Stimulated activated CD8-positive, alpha-beta memory T cell treated with anti-CD3 and anti-CD28 coated beads, Interleukin-4, amount 100 ng/mL, for 48 hours (primary cell): ENCODE measurements around the gene CACNA2D3.

Experiments used
- DNase-seq: peaks from one replicate; pipeline ENCODE4 v3.0.0-alpha.2; 2020

CACNA2D3 gene

GRCh38 chr3:54171951-54172350 is 49.6 kb downstream of the CACNA2D3 start:
- DNase-seq: no peak

GRCh38 chr3:54173371-54173770 is 51.0 kb downstream of the CACNA2D3 start:
- DNase-seq: no peak

DNA sequence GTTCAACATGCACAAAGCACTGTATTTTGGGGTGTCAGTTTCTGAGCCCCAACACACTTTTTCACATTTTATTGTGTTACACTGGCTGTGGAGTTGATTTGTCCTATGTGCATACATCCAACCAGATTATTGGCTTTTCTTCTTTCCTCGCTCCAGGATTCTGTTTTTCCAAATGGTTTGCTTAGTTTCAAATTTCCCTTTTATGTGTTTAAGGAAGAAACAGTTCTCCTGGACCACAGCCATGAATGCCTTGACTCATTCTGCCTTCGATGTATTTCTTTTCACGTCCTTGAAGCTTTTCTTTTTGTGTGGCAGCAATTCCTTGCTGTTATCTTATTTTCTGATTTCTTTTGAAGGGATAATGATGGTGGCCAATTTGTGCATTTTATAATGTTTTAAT is 53.8 kb downstream of the CACNA2D3 start:
- no peak for DNase-seq

GRCh38 chr3:54177816-54178215 is 55.5 kb downstream of the CACNA2D3 start:
- no peak for DNase-seq

DNA sequence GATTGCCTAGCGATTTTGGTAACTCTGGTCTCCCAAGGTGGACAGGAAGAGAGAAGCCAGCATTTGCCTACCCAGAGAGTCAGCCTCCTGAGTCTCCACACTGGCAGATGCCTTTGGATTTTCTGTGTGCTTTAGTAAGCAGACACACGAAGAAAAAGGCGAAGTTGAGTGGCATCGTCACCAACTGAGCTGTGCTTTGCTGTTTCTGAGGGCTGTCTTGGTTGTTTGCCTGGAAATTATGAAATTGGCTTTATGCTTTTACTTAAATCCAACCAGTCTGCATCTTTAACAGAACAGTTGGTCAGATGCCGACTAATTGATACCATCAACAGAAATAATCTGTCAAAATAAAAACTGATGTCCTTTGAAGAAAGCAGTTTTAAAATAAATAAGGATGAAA is 56.0 kb downstream of the CACNA2D3 start:
- no peak for DNase-seq

GRCh38 chr3:54180921-54181320 is 58.6 kb downstream of the CACNA2D3 start:
- DNase-seq: no peak

DNA sequence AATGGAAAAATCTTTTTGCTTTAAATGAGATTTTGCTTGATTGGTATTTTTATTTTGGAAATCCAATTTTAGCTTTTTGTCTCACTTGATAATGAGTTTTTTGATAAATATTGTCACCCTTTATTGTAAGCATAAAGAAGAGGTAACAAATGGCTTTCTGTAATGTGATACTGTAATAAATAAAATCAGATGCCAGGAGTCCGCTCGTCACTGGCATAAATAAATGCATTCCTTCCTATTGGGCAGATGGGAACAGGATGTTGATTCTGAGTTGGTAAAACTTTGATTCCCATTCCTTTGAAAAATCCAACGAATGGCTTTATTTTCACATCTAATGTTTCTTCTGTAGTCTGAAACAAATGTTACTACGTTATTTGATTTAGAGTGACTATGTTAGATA is 59.9 kb downstream of the CACNA2D3 start:
- DNase-seq: no peak

DNA sequence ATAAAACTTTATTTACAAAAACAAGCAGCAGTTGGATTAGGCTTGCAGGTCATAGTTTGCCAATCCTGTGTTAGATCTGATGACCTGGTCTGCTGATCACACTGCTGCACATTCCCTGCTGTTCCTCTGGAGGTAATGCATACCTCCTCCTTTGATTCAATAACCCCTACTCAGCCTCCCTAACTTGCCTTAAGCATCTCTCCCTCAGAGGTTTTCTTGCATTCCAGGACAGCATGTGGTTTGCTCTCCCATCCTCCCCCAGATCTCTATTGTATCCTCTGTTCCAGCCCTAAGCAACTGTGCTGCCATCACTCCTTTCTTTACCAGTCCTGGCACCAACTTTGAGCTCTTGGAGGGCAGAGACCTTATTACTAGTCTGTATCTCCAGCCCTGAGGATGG is 63.4 kb downstream of the CACNA2D3 start:
- no peak for DNase-seq

DNA sequence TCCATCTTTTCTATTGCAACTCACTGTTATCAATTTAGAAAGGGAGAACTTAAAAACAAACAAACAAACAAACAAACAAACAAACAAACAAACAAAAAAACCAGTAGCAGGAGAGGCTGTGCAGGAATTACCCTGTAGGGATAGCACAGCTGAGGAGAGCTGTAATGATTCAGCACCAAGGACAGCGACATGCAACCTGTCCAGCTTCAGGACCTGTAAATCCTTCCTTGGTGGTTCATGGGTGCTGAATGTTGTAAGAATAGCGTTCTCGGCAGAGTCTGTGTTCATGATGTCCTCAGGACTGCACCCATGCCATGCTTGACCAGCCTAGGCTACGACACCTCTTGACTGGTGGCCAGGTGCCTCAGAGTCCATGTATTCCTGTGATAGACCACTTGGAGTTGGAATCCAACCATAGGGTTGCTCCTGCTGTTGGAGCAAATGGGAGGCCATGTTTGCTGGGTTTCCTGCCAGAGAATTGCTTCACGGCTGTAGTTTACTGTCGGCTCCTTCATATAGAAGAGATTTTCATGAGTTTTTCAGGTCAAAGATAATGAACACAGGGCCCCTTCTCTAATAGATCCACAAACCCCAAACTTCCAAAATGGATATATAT is 65.9 kb downstream of the CACNA2D3 start:
- DNase-seq: peak; percentile 41

DNA sequence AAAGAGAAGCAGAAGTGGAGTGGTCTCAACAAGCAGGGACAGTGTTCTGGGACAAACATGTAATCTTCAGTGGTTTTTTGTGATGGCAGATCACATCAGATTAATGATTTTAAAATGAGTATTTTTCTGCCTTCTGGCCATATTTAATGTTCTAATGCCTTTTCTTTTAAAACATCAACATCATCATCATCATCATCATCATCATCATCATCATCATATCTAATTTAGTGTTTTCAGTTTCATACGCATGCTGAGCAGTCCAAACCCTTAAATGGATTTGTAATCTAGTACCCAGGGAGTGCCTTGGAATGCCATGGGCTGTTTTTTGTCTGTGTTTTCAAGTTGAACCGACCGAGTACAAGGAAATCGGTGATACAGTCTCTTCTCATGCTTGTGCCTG is 68.9 kb downstream of the CACNA2D3 start:
- DNase-seq: no peak

GRCh38 chr3:54192026-54192425 is 69.7 kb downstream of the CACNA2D3 start:
- DNase-seq: no peak

DNA sequence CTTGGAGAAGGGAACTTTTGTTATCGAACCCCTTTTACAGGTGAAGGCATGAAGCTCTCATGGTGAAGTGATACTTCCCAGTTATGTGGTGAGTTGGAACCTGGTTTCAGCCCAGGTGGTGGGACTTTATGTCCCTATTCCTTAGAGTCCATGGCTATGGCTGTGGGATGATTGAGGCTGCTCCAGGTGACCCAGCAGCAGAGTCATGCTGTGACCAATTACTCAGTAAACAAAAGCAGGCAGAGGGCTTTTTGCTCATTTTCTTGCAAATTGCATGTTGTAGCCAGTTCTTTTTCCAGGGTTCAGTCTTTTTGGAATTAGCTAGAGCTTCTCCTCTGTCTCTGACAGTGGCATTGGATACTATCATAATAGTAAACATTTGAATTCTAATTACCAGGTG is 70.7 kb downstream of the CACNA2D3 start:
- DNase-seq: no peak

DNA sequence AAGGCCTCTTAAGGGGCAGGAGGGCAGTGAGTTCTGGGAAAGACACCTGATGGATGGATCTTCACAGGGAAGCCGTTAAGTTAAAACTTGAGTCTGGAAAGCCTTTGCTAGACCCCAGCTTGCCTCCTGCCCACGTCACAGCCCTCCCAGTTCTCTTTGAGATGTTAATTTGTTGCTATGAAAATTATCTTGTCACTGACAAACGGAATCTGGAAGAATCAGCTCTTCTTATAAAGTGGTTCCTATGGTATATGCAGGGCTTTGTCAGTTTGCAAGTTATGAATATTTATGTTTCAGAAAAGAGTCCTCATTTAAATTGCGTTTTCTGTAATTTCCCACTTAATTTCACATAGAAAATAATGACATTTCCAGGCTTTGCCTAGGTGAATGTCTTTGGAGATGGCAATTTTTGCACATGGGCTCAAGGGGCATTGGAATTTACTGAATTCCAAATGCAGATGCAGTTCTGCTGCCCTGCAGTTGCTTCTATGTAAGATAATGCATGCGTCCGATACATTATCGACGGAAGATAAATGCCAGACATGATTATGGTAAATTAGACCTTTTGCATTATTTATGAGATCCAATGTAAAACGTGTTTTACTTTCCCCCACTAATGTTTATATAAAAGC is 74.1 kb downstream of the CACNA2D3 start:
- no peak for DNase-seq

DNA sequence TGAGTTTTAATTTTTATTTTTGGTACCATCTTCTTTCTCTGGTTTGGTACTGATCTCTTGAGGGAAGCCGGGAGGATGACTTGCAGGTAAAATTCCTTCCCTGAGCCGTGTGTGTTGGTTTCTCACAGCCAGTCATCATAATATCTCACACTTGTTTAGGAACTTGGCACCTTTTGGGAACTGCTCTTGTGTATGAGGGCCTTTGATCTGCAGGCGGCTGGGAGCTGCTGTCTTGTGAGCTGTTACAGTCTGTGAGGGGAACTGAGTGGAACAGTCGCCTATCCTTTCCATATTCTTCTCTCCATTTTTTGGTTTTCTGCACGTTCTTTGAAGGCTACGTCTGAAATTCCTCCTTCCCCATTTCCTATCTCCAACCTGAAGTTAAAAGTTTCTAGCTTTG is 75.2 kb downstream of the CACNA2D3 start:
- no peak for DNase-seq

GRCh38 chr3:54198556-54198955 is 76.2 kb downstream of the CACNA2D3 start:
- no peak for DNase-seq

- DNase-seq: no peak
Observed at GRCh38 chr3:54202054-54202453, 79.7 kb downstream of the CACNA2D3 start.

- DNase-seq: no peak
Observed at GRCh38 chr3:54202651-54203248, 80.4 kb downstream of the CACNA2D3 start.

DNA sequence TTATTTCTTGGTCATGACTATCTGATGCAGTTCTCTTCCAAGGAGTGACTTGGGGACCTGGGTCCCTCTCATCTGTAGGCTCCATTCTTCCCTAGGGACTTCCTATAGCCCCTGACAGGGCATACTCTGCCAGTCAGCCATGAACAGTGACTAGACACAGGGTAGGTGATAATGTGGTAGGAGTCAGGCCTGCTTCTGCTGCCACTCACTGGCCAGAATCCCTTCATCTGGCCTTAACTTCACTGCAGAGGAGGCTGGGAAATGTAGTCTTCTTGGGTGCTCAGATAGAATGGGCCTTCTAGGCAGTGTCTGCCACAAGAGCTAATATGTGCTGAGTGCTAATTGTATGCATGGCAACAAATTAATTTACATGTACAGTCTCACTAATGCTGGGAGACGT is 84.5 kb downstream of the CACNA2D3 start:
- no peak for DNase-seq

DNA sequence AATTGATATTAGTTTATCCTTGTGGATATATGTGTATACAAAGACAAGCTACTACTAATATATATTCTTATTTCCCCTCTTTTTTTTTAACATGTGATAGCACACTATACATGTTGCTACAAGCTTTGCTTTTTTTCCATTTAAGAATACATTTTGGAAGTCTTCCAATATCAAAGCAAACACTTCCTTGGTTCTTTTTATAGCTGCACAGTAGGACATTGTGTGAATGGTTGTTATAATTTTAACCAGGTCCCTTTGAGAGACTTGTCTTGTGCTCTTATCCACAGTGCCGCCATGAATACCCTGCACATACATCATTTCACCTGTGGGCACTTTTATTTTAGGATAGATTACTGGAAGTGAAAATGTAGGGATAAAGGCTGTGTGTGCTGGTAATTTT is 88.7 kb downstream of the CACNA2D3 start:
- DNase-seq: no peak

DNA sequence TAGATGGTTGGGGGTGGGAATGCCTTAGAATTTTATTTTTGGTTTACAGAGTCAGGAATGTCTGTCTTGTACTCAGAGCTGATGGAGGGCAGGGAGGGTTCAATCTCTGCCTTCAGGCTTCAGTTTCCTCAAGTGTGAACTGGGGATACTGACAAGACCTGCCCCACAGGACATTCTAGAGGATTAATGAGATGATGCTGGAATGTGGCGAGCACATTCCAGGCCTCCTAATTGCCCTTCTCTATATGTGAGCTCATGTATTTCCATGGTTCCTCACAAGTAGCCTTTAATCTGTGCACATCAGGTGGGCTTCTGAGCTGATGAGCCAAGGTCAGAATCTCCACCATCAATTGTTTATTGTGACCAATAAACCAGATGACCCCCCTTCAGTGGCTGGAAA is 90.4 kb downstream of the CACNA2D3 start:
- DNase-seq: no peak

- DNase-seq: no peak
Observed at GRCh38 chr3:54213907-54214306, 91.6 kb downstream of the CACNA2D3 start.

DNA sequence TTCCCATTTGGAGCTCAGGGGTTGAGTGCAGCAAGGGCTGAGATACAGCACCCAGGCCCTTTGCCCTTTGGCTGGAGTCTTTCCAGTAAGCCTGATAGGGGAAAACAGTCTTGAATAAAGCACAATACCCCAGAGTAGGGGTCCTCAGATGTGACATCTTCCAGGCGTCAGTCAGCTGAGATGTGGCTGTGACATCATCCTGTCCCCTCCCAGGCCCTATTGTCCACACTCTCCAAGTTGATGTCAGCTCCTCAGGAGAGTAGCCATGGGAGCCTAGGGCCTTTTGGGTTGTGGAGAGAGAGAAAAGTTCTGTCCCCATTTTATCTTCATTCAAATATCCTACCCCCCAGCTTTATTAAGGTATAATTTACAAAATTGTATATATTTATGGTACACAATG is 92.5 kb downstream of the CACNA2D3 start:
- no peak for DNase-seq

DNA sequence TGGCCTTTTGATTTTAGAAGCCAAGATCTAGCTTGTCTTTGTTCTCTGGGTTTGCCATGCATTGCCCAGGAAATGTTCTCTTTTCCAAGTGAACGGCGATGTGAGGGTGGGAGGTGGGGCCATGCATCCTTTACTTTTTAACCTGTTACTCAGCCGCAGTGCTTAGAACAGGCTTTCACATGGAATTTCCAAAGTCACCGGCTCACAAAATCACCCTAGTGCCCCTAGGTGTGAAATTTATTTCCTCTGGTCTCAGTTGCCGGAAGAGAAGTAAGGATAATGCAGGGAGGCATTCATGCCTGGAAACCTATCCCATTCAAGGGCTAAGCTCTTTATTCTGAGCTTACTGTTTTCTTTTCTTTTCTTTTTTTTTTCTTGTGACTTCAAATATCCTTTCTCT is 93.2 kb downstream of the CACNA2D3 start:
- DNase-seq: no peak

GRCh38 chr3:54217828-54218227 is 95.5 kb downstream of the CACNA2D3 start:
- DNase-seq: no peak

DNA sequence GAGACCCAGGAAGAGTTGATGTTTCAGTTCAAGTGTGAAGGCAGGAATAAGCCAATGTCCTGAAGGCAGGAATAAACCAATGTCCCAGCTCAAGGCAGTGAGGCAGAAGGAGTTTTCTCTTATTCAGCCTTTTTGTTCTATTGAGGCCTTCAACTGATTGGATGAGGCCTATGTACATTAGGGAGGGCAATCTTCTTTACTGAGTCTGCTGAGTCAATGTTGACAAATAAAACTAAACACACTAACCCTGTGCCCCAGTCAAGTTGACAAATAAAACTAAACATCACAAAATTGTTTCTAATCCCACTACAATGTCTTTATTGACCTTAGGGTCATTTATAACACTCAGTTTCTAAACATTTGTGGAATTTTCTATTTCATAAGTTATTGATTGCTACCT is 100.0 kb downstream of the CACNA2D3 start:
- no peak for DNase-seq
